SK-N-MC (cell line): ENCODE data around the gene PYCR2.

Experiments
- DNase-seq: peaks from one replicate; pipeline ENCODE4 v3.0.0-alpha.2; 2011; ENCODE audit warnings: low read depth, low spot score
- H3K27ac ChIP-seq: fragments of 200-600 bp; sonication (generic); 2 replicates; pipeline ENCODE4 v1.5.1; 2016; ENCODE audit warnings: mixed run types
- H3K36me3 ChIP-seq: fragments of 200-600 bp; sonication (generic); 2 replicates; pipeline ENCODE4 v1.6.1; 2017; ENCODE audit warnings: antibody characterized with exemption, low read length, mixed read lengths; ENCODE audit not compliant: insufficient read depth
- H3K4me3 ChIP-seq: fragments of 200-600 bp; sonication (generic); 2 replicates; pipeline ENCODE4 v1.5.1; 2016
- H3K9ac ChIP-seq: fragments of 200-600 bp; sonication (generic); 2 replicates; pipeline ENCODE4 v1.8.0; 2017; ENCODE audit warnings: mixed run types, mixed read lengths; ENCODE audit not compliant: insufficient read length
- H3K9me3 ChIP-seq: fragments of 200-600 bp; sonication (generic); 2 replicates; pipeline ENCODE4 v1.6.1; 2017; ENCODE audit warnings: low read depth, mild to moderate bottlenecking, antibody characterized with exemption, low read length, moderate library complexity, mixed read lengths
- EZH2 ChIP-seq: fragments of 200-600 bp; sonication (generic); IDR thresholded peaks from one replicate; pipeline ENCODE4 v1.6.1; 2017; ENCODE audit warnings: antibody characterized with exemption
- FOXP2 ChIP-seq: optimal IDR thresholded peaks from 2 replicates; pipeline ENCODE3; 2011; ENCODE audit warnings: mild to moderate bottlenecking, moderate library complexity; ENCODE audit not compliant: insufficient read depth; ENCODE audit errors: extremely low read length, control extremely low read depth
- POLR2AphosphoS5 ChIP-seq: IDR thresholded peaks from 2 replicates; pipeline ENCODE4 v1.6.1; 2012; ENCODE audit warnings: mild to moderate bottlenecking, low read depth, low read length, borderline replicate concordance

The PYCR2 gene

GRCh38 chr1:225918280-225918679 lies 5.8 kb downstream of the PYCR2 start:
- no peaks in the 10 kb centered on the region for H3K9me3 ChIP-seq
- no peak for DNase-seq
- H3K27ac ChIP-seq = no peak overlapping the region
- H3K4me3 ChIP-seq = no peak overlapping the region
- peaks cover 30% of the 10 kb centered on the region for H3K36me3 ChIP-seq
- no peak overlapping the region for H3K9ac ChIP-seq
- TF ChIP-seq POLR2AphosphoS5 = no peak
- no peak for TF ChIP-seq FOXP2
- no peak for TF ChIP-seq EZH2

GRCh38 chr1:225917536-225917935 lies 6.5 kb downstream of the PYCR2 start:
- TF ChIP-seq EZH2 (no peak), POLR2AphosphoS5 (no peak), FOXP2 (no peak)
- no peak overlapping the region for H3K27ac ChIP-seq
- peaks cover 30% of the 10 kb centered on the region for H3K36me3 ChIP-seq
- H3K9me3 ChIP-seq = no peaks in the 10 kb centered on the region
- no peak for DNase-seq
- H3K4me3 ChIP-seq = no peak overlapping the region
- H3K9ac ChIP-seq = no peak overlapping the region

- no peak overlapping the region for H3K27ac ChIP-seq
These were observed 6.9 kb downstream of the PYCR2 start for GRCh38 chr1:225917101-225917500.

GRCh38 chr1:225915538-225915991 lies 8.5 kb downstream of the PYCR2 start:
- peak overlapping the region; percentile 47 for H3K4me3 ChIP-seq
- no peaks in the 10 kb centered on the region for H3K9me3 ChIP-seq
- no peak overlapping the region for H3K9ac ChIP-seq
- no peak overlapping the region for H3K27ac ChIP-seq
- peaks cover 18% of the 10 kb centered on the region for H3K36me3 ChIP-seq
- DNase-seq = no peak
- no peak for TF ChIP-seq FOXP2
- no peak for TF ChIP-seq POLR2AphosphoS5

More at GRCh38 chr1:225917101-225917500, 6.9 kb downstream of the PYCR2 start:
- no peak for TF ChIP-seq FOXP2
- no peak for TF ChIP-seq EZH2
- no peak for TF ChIP-seq POLR2AphosphoS5
- Histone ChIP-seq H3K9ac (no peak overlapping the region), H3K36me3 (peaks cover 30% of the 10 kb centered on the region), H3K9me3 (no peaks in the 10 kb centered on the region), H3K4me3 (no peak overlapping the region)
- no peak for DNase-seq

GRCh38 chr1:225914947-225915346 lies 9.1 kb downstream of the PYCR2 start:
- no peak for DNase-seq

GRCh38 chr1:225914391-225914790 lies 9.7 kb downstream of the PYCR2 start:
- Histone ChIP-seq H3K9me3 (no peaks in the 10 kb centered on the region), H3K36me3 (peaks cover 16% of the 10 kb centered on the region), H3K27ac (no peak overlapping the region), H3K9ac (no peak overlapping the region), H3K4me3 (no peak overlapping the region)
- DNase-seq = no peak
- TF ChIP-seq EZH2 (no peak), FOXP2 (no peak), POLR2AphosphoS5 (no peak)

More at GRCh38 chr1:225914947-225915346, 9.1 kb downstream of the PYCR2 start:
- H3K9ac ChIP-seq = no peak overlapping the region
- no peak overlapping the region for H3K4me3 ChIP-seq
- H3K27ac ChIP-seq = no peak overlapping the region
- peaks cover 16% of the 10 kb centered on the region for H3K36me3 ChIP-seq
- no peak for TF ChIP-seq EZH2
- TF ChIP-seq POLR2AphosphoS5 = no peak
- TF ChIP-seq FOXP2 = no peak
- no peaks in the 10 kb centered on the region for H3K9me3 ChIP-seq

- H3K4me3 ChIP-seq = no peak overlapping the region
- no peak for DNase-seq
- no peak overlapping the region for H3K27ac ChIP-seq
- H3K9ac ChIP-seq = no peak overlapping the region
- no peaks in the 10 kb centered on the region for H3K36me3 ChIP-seq
- no peak for TF ChIP-seq POLR2AphosphoS5
- no peak for TF ChIP-seq EZH2
- no peak for TF ChIP-seq FOXP2
- H3K9me3 ChIP-seq = no peaks in the 10 kb centered on the region
These were observed 12.6 kb downstream of the PYCR2 start for GRCh38 chr1:225911191-225912130.

GRCh38 chr1:225909477-225909876 lies 14.6 kb downstream of the PYCR2 start:
- no peak for DNase-seq
- H3K9ac ChIP-seq = no peak overlapping the region
- no peak for TF ChIP-seq EZH2
- TF ChIP-seq FOXP2 = no peak
- no peak for TF ChIP-seq POLR2AphosphoS5
- H3K9me3 ChIP-seq = no peaks in the 10 kb centered on the region
- no peaks in the 10 kb centered on the region for H3K36me3 ChIP-seq
- no peak overlapping the region for H3K4me3 ChIP-seq
- H3K27ac ChIP-seq = no peak overlapping the region

GRCh38 chr1:225908773-225909172 lies 15.3 kb downstream of the PYCR2 start:
- H3K27ac ChIP-seq = no peak overlapping the region
- no peak overlapping the region for H3K9ac ChIP-seq
- H3K4me3 ChIP-seq = no peak overlapping the region
- no peaks in the 10 kb centered on the region for H3K36me3 ChIP-seq
- H3K9me3 ChIP-seq = no peaks in the 10 kb centered on the region
- DNase-seq = no peak
- TF ChIP-seq FOXP2 (no peak), EZH2 (no peak), POLR2AphosphoS5 (no peak)
